Type B pancreatic cell (in vitro differentiated cells): ENCODE results near the gene ORM1. TPM values are rescaled to one million over a fixed set of nuclear protein-coding genes. Genes with fewer than 3 reads are reported as not detected.

Experiments
- DNase-seq: peaks from one replicate; pipeline ENCODE4 v3.0.0; 2021; ENCODE audit warnings: mixed read lengths; ENCODE audit not compliant: unreplicated experiment; ENCODE audit errors: extremely low spot score
- H3K27ac Mint-ChIP-seq: 2 replicates; pipeline ENCODE4 v1.8.0; 2021; ENCODE audit warnings: mild to moderate bottlenecking, mixed read lengths
- H3K27me3 Mint-ChIP-seq: 2 replicates; pipeline ENCODE4 v1.8.0; 2021; ENCODE audit warnings: mixed read lengths
- H3K36me3 Mint-ChIP-seq: 2 replicates; pipeline ENCODE4 v1.8.0; 2021; ENCODE audit warnings: mixed read lengths
- H3K4me1 Mint-ChIP-seq: one replicate; pipeline ENCODE4 v1.8.0; 2021; ENCODE audit warnings: mixed read lengths; ENCODE audit not compliant: unreplicated experiment
- H3K4me3 Mint-ChIP-seq: 2 replicates; pipeline ENCODE4 v1.8.0; 2021; ENCODE audit warnings: mild to moderate bottlenecking, mixed read lengths
- H3K9me3 Mint-ChIP-seq: 2 replicates; pipeline ENCODE4 v1.8.0; 2021; ENCODE audit warnings: mixed read lengths
- CTCF ChIP-seq: fragments of 200-600 bp; sonication (generic); conservative IDR thresholded peaks from 2 replicates; pipeline ENCODE4 v1.5.0; 2021; ENCODE audit warnings: antibody characterized with exemption, mild to moderate bottlenecking
- total RNA-seq: library from RNA; stranded (reverse); gene quantifications from 2 replicates; pipeline ENCODE4 v1.2.1, GENCODE V29; 2021; ENCODE audit warnings: low replicate concordance

ORM1 gene
- total RNA-seq, 1 donor from 2014 or later, result 0.65 TPM

GRCh38 chr9:114355821-114356220 lies 32.9 kb downstream of the ORM1 start:
- TF ChIP-seq CTCF, result no peak
- Mint-ChIP-seq H3K9me3 (no peaks in the 10 kb centered on the region), H3K4me1 (no peaks in the 10 kb centered on the region), H3K4me3 (no peak overlapping the region), H3K36me3 (peaks cover 7% of the 10 kb centered on the region), H3K27ac (no peak overlapping the region), H3K27me3 (no peaks in the 10 kb centered on the region)
- DNase-seq, result no peak

- no peak overlapping the region for H3K27ac Mint-ChIP-seq
- peaks cover 14% of the 10 kb centered on the region for H3K36me3 Mint-ChIP-seq
- no peaks in the 10 kb centered on the region for H3K9me3 Mint-ChIP-seq
- H3K4me1 Mint-ChIP-seq, result no peaks in the 10 kb centered on the region
- no peak overlapping the region for H3K4me3 Mint-ChIP-seq
- H3K27me3 Mint-ChIP-seq, result no peaks in the 10 kb centered on the region
- TF ChIP-seq CTCF, result no peak
- no peak for DNase-seq
These were observed 33.9 kb downstream of the ORM1 start for GRCh38 chr9:114356792-114357191.

GRCh38 chr9:114357360-114357759 lies 34.5 kb downstream of the ORM1 start:
- no peaks in the 10 kb centered on the region for H3K27me3 Mint-ChIP-seq
- DNase-seq, result no peak
- no peak overlapping the region for H3K4me3 Mint-ChIP-seq
- peaks cover 14% of the 10 kb centered on the region for H3K36me3 Mint-ChIP-seq
- no peaks in the 10 kb centered on the region for H3K9me3 Mint-ChIP-seq
- H3K27ac Mint-ChIP-seq, result no peak overlapping the region
- H3K4me1 Mint-ChIP-seq, result no peaks in the 10 kb centered on the region
- no peak for TF ChIP-seq CTCF

- no peaks in the 10 kb centered on the region for H3K27me3 Mint-ChIP-seq
- no peak overlapping the region for H3K4me3 Mint-ChIP-seq
- H3K36me3 Mint-ChIP-seq, result peaks cover 14% of the 10 kb centered on the region
- DNase-seq, result no peak
- no peaks in the 10 kb centered on the region for H3K4me1 Mint-ChIP-seq
- no peak overlapping the region for H3K27ac Mint-ChIP-seq
- H3K9me3 Mint-ChIP-seq, result no peaks in the 10 kb centered on the region
- TF ChIP-seq CTCF, result no peak
These were observed 35.0 kb downstream of the ORM1 start for GRCh38 chr9:114357911-114358328.

GRCh38 chr9:114359801-114360200 lies 36.9 kb downstream of the ORM1 start:
- Mint-ChIP-seq H3K27me3 (no peaks in the 10 kb centered on the region), H3K4me1 (no peaks in the 10 kb centered on the region), H3K9me3 (no peaks in the 10 kb centered on the region), H3K4me3 (no peak overlapping the region), H3K36me3 (peaks cover 16% of the 10 kb centered on the region), H3K27ac (no peak overlapping the region)
- DNase-seq, result no peak
- TF ChIP-seq CTCF, result no peak

GRCh38 chr9:114361542-114361941 lies 38.6 kb downstream of the ORM1 start:
- no peak overlapping the region for H3K4me3 Mint-ChIP-seq
- no peak for TF ChIP-seq CTCF
- H3K27ac Mint-ChIP-seq, result no peak overlapping the region
- H3K27me3 Mint-ChIP-seq, result no peaks in the 10 kb centered on the region
- no peaks in the 10 kb centered on the region for H3K4me1 Mint-ChIP-seq
- H3K9me3 Mint-ChIP-seq, result no peaks in the 10 kb centered on the region
- H3K36me3 Mint-ChIP-seq, result peaks cover 18% of the 10 kb centered on the region
- DNase-seq, result no peak
